Coronary artery (tissue), 2 donors: ENCODE results near the gene NUP62CL.
"Not testable (repeated sequence)": the region's sequence is repeated elsewhere in the genome, so short reads cannot be mapped to it uniquely, and the experiment has no call there.

Source experiments
- DNase-seq: peaks from one replicate; pipeline ENCODE4 v3.0.0-alpha.2; 2017; ENCODE audit warnings: low spot score
- H3K27ac ChIP-seq, 2 donors: fragments of 200-600 bp; sonication (generic); one replicate each; pipeline ENCODE4 v1.5.1; 2016 to 2019
- H3K4me3 ChIP-seq: fragments of 200-600 bp; sonication (generic); 2 replicates; pipeline ENCODE4 v1.5.1; 2016; ENCODE audit warnings: mild to moderate bottlenecking, moderate library complexity
- TF ChIP-seq, protein P1 (sequence below): fragments of 200-600 bp; sonication (generic); IDR thresholded peaks from one replicate; pipeline ENCODE4 v1.5.1; 2019; ENCODE audit warnings: antibody characterized with exemption

The NUP62CL gene

GRCh38 chrX:107168712-107169111 lies 37.5 kb downstream of the NUP62CL start:
- Histone ChIP-seq H3K27ac (no peak overlapping the region), H3K4me3 (no peak overlapping the region)
- TF ChIP-seq, protein P1, sequence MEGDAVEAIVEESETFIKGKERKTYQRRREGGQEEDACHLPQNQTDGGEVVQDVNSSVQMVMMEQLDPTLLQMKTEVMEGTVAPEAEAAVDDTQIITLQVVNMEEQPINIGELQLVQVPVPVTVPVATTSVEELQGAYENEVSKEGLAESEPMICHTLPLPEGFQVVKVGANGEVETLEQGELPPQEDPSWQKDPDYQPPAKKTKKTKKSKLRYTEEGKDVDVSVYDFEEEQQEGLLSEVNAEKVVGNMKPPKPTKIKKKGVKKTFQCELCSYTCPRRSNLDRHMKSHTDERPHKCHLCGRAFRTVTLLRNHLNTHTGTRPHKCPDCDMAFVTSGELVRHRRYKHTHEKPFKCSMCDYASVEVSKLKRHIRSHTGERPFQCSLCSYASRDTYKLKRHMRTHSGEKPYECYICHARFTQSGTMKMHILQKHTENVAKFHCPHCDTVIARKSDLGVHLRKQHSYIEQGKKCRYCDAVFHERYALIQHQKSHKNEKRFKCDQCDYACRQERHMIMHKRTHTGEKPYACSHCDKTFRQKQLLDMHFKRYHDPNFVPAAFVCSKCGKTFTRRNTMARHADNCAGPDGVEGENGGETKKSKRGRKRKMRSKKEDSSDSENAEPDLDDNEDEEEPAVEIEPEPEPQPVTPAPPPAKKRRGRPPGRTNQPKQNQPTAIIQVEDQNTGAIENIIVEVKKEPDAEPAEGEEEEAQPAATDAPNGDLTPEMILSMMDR, result no peak
- no peak for DNase-seq

DNA sequence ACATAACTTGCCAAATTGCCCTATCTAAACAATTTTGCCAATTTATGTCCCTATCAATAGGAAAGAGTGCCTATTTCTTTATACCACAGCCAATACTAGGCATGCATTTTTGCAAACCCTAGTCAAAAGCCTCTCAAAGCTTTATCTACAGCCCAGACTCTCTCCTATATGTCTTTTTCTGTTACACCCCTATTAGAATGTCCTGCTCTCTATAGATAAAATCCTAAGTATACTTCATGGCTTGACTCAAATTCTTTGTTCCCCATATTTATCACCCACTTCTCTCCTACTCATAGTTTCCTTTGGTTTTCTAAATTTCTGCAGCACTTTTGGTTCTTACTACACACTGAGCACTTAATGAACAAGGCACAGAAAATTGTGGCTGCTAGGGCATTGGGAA lies 38.0 kb downstream of the NUP62CL start:
- Histone ChIP-seq H3K4me3 (no peak overlapping the region), H3K27ac (no peak overlapping the region)
- TF ChIP-seq, protein P1, result no peak
- DNase-seq, result no peak

DNA sequence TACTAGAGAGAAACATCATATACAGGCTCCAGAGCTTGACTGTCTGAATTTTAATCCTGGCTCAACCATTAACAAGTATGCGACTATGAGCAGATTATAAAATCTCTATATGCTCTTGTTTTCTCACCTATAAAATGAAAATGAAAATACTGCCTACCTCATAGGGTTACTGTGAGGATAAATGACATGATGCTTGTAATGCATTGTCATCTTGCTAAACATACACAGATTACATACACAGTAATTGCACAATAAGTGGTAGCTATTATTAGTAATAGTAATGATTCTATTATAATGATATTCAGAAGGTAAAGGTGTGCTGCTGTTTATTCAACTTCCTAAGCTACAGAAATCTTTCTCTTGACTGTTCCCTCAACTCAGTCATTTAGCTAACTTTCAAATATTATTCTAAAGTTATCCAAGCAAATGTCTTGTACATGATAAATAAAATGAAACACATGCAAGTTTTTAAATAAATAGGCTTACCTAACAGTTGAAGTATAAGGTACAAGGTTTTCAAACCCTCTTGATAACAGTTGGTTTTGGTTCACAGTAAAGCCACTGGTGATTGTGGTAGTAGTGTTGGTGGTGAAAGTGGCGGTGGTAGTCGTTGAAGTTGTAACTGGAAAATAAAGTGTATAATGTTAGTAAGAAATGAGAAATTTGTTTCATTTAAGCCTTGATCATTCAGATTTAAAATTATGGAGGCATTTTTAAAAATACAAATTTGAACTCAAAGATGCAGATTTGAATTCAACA lies 38.9 kb downstream of the NUP62CL start:
- no peak overlapping the region for H3K27ac ChIP-seq
- TF ChIP-seq, protein P1, result no peak
- no peak for DNase-seq
- H3K4me3 ChIP-seq, result no peak overlapping the region

GRCh38 chrX:107157618-107158017 lies 48.6 kb downstream of the NUP62CL start:
- not testable (repeated sequence) for DNase-seq, H3K27ac ChIP-seq, H3K4me3 ChIP-seq

- H3K27ac ChIP-seq, DNase-seq: not testable (repeated sequence)
- H3K4me3 ChIP-seq, result peak overlapping the region; percentile 36
These were observed 50.4 kb downstream of the NUP62CL start for GRCh38 chrX:107155621-107156430.

- no peak overlapping the region for H3K27ac ChIP-seq
- DNase-seq, result no peak
- TF ChIP-seq, protein P1, result no peak
These were observed 51.2 kb downstream of the NUP62CL start for GRCh38 chrX:107154787-107155620.

DNA sequence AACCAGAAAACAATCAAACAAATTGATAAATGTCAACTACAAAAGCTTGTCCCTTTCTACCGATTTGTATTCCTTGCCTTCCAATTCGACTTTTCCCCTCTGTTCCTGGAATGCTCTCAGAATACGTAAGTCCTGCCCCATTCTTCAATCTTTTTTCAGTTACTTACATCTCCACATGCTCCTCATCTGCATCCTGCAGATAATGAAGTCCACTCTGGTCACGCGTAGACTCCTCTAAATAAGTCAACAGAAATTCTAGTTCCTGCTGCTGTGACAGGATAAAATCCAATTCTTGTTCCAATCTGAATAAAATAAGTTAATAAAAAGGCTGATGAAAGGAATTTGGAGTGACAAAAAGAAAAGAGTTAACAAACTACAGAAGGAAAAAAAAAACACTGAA lies 53.2 kb downstream of the NUP62CL start:
- Histone ChIP-seq H3K27ac (no peak overlapping the region), H3K4me3 (no peak overlapping the region)
- TF ChIP-seq, protein P1, result no peak
- no peak for DNase-seq

More at GRCh38 chrX:107154787-107155620, 51.2 kb downstream of the NUP62CL start:
- no peak overlapping the region for H3K4me3 ChIP-seq
